Vagina (tissue), 2 donors: ENCODE data around the gene LIPE.

Experiments
- CTCF ChIP-seq, 3 experiments: fragments of 450-650 bp in 2 of 3; fragments of 200-600 bp in 1 of 3; sonication (generic) in 1 of 3; IDR thresholded peaks; one replicate each; pipeline ENCODE4 v1.5.1; 2017 to 2019; ENCODE audit warnings: antibody characterized with exemption in 3 of 3, mild to moderate bottlenecking in 2 of 3, moderate library complexity in 2 of 3
- POLR2A ChIP-seq, 2 donors: fragments of 450-650 bp; IDR thresholded peaks; one replicate each; pipeline ENCODE4 v1.6.1; 2017; ENCODE audit warnings: antibody characterized with exemption in 2 of 2, mild to moderate bottlenecking in 2 of 2, moderate library complexity in 2 of 2
- POLR2AphosphoS5 ChIP-seq, 2 donors: sonication (generic); formaldehyde crosslinking; IDR thresholded peaks; one replicate each; pipeline ENCODE4 v1.9.0; 2017; ENCODE audit warnings: antibody characterized with exemption in 2 of 2, mild to moderate bottlenecking in 2 of 2, low read depth in 1 of 2; ENCODE audit not compliant: insufficient read depth in 1 of 2

GRCh38 chr19:42441049-42441445 is 13.9 kb upstream of the LIPE start:
- TF ChIP-seq CTCF (IDR thresholded peaks at IDR 0.05) (no peak), POLR2AphosphoS5 (IDR thresholded peaks at IDR 0.05; ENCODE audit: insufficient read depth in 1 of 2, low read depth in 1 of 2) (no peak), POLR2A (IDR thresholded peaks at IDR 0.05) (no peak)
